AG08395 (cell line): ENCODE results near the gene DUSP28.

ENCODE experiments used
- DNase-seq: peaks from one replicate; pipeline ENCODE4 v3.0.0; 2012; ENCODE audit warnings: mixed read lengths, low spot score

The DUSP28 gene

GRCh38 chr2:240586919-240587800, 27.0 kb downstream of the DUSP28 start:
- DNase-seq = no peak

- DNase-seq = no peak
These were observed 28.0 kb downstream of the DUSP28 start for GRCh38 chr2:240588006-240588655.

- DNase-seq = no peak
These were observed 28.5 kb downstream of the DUSP28 start for GRCh38 chr2:240588669-240589068.

- DNase-seq = no peak
These were observed 29.2 kb downstream of the DUSP28 start for GRCh38 chr2:240589375-240589774.

- DNase-seq = no peak
These were observed 29.8 kb downstream of the DUSP28 start for GRCh38 chr2:240589850-240590525.

- DNase-seq = no peak
These were observed 30.5 kb downstream of the DUSP28 start for GRCh38 chr2:240590681-240591111.

- DNase-seq = no peak
These were observed 31.1 kb downstream of the DUSP28 start for GRCh38 chr2:240591226-240591625.

GRCh38 chr2:240591784-240592183, 31.6 kb downstream of the DUSP28 start:
- DNase-seq = no peak

- DNase-seq = no peak
These were observed 33.0 kb downstream of the DUSP28 start for GRCh38 chr2:240593026-240593702.

- no peak for DNase-seq
These were observed 33.7 kb downstream of the DUSP28 start for GRCh38 chr2:240593703-240594451.

GRCh38 chr2:240594511-240595380, 34.6 kb downstream of the DUSP28 start:
- DNase-seq = no peak

GRCh38 chr2:240595381-240596079, 35.4 kb downstream of the DUSP28 start:
- DNase-seq = peak; percentile 19

- no peak for DNase-seq
These were observed 35.9 kb downstream of the DUSP28 start for GRCh38 chr2:240596080-240596460.

GRCh38 chr2:240596491-240596931, 36.4 kb downstream of the DUSP28 start:
- no peak for DNase-seq

GRCh38 chr2:240597054-240597418, 36.9 kb downstream of the DUSP28 start:
- no peak for DNase-seq

GRCh38 chr2:240597419-240598181, 37.4 kb downstream of the DUSP28 start:
- DNase-seq = no peak

- DNase-seq = no peak
These were observed 38.3 kb downstream of the DUSP28 start for GRCh38 chr2:240598311-240598911.

- no peak for DNase-seq
These were observed 39.0 kb downstream of the DUSP28 start for GRCh38 chr2:240599141-240599583.
